K562 (cell line): ENCODE measurements around the gene DRC3.

Experiments used
- FOSL1 ChIP-seq: fragments of 200-800 bp; sonication (Bioruptor generic); conservative IDR thresholded peaks from 2 replicates; pipeline ENCODE4 v1.6.1; 2016; ENCODE audit warnings: missing genetic modification characterization, missing compliant biosample characterization
- KDM1A ChIP-seq, 2 experiments: fragments of 450-650 bp; IDR thresholded peaks; 2 replicates each; pipeline ENCODE4 v1.6.1; 2016; ENCODE audit warnings: mild to moderate bottlenecking in 2 of 2
- MNT ChIP-seq, 2 experiments: fragments of 450-650 bp; conservative IDR thresholded peaks; 2 replicates each; pipeline ENCODE4 v1.6.1; 2017; ENCODE audit warnings: mild to moderate bottlenecking in 2 of 2, moderate library complexity in 2 of 2
- NCOA4 ChIP-seq: fragments of 450-650 bp; IDR thresholded peaks from 2 replicates; pipeline ENCODE4 v1.6.1; 2018; ENCODE audit warnings: mild to moderate bottlenecking; ENCODE audit not compliant: partially characterized antibody
- NFYB ChIP-seq: IDR thresholded peaks from 2 replicates; pipeline ENCODE4 v1.6.1; 2011; ENCODE audit warnings: mild to moderate bottlenecking, moderate library complexity; ENCODE audit not compliant: insufficient read length; ENCODE audit errors: extremely low read depth
- POLR2A ChIP-seq: fragments of 450-650 bp; conservative IDR thresholded peaks from 2 replicates; pipeline ENCODE4 v1.6.1; 2016
- SIN3A ChIP-seq, 2 experiments: fragments of 150-350 bp in 1 of 2; IDR thresholded peaks; 2 replicates each; pipeline ENCODE4 v1.6.1; 2011 to 2016; ENCODE audit warnings: borderline replicate concordance in 2 of 2, low read depth in 2 of 2, low read length in 2 of 2, mild to moderate bottlenecking in 2 of 2, moderate library complexity in 2 of 2; ENCODE audit not compliant: control insufficient read depth in 1 of 2
- ZBTB34 ChIP-seq: fragments of 250-450 bp; sonication (Bioruptor Pico); IDR thresholded peaks from 2 replicates; pipeline ENCODE4 v1.8.0; 2021; ENCODE audit warnings: mild to moderate bottlenecking, moderate library complexity
- ZNF24 ChIP-seq: fragments of 450-650 bp; IDR thresholded peaks from 2 replicates; pipeline ENCODE4 v1.6.1; 2016
- ZNF395 ChIP-seq: fragments of 200-800 bp; sonication (Bioruptor generic); IDR thresholded peaks from 2 replicates; pipeline ENCODE4 v1.6.1; 2017; ENCODE audit warnings: missing genetic modification characterization, missing compliant biosample characterization
- ZNF512 ChIP-seq: IDR thresholded peaks from 2 replicates; pipeline ENCODE4 v1.6.1; 2016; ENCODE audit warnings: missing genetic modification characterization, missing compliant biosample characterization

- TF ChIP-seq FOSL1: no peak
- TF ChIP-seq MNT (conservative IDR thresholded peaks at IDR 0.05): no peak
- TF ChIP-seq NCOA4: no peak
- TF ChIP-seq POLR2A: no peak
- TF ChIP-seq NFYB: no peak
- no peak for TF ChIP-seq ZNF24
- no peak for TF ChIP-seq SIN3A (IDR thresholded peaks at IDR 0.05; ENCODE audit: borderline replicate concordance in 2 of 2, control insufficient read depth in 1 of 2, low read depth in 2 of 2, low read length in 2 of 2)
- TF ChIP-seq ZNF512 (tag): no peak
- no peak for TF ChIP-seq ZBTB34 (CRISPR knock-in tag)
- TF ChIP-seq KDM1A (IDR thresholded peaks at IDR 0.05): no peak
- no peak for TF ChIP-seq ZNF395
Observed at GRCh38 chr17:17926840-17927449, 45.7 kb upstream of the DRC3 start.
